SJCRH30 (cell line): Measurements from ENCODE around the gene ERAS. TPM values are rescaled to one million over a fixed set of nuclear protein-coding genes. Genes with fewer than 3 reads are reported as not detected.
"Not testable (repeated sequence)": the region's sequence is repeated elsewhere in the genome, so short reads cannot be mapped to it uniquely, and the experiment has no call there.

Experiments
- DNase-seq, 2 experiments: peaks; one replicate each; pipeline ENCODE4 v3.0.0-alpha.2; 2015 to 2020
- H3K27ac ChIP-seq: fragments of 250-450 bp; sonication (Bioruptor Pico); 2 replicates; pipeline ENCODE4 v1.5.1; 2020; ENCODE audit warnings: mild to moderate bottlenecking, moderate library complexity
- H3K27me3 ChIP-seq: fragments of 250-450 bp; sonication (Bioruptor Pico); 2 replicates; pipeline ENCODE4 v1.5.1; 2020; ENCODE audit warnings: mild to moderate bottlenecking, moderate library complexity
- H3K36me3 ChIP-seq: fragments of 250-450 bp; sonication (Bioruptor Pico); 2 replicates; pipeline ENCODE4 v1.5.1; 2020; ENCODE audit warnings: mild to moderate bottlenecking, moderate library complexity
- H3K4me1 ChIP-seq: fragments of 250-450 bp; sonication (Bioruptor Pico); 2 replicates; pipeline ENCODE4 v1.5.1; 2020; ENCODE audit warnings: mild to moderate bottlenecking, moderate library complexity
- H3K4me3 ChIP-seq: fragments of 250-450 bp; sonication (Bioruptor Pico); 2 replicates; pipeline ENCODE4 v1.5.1; 2020; ENCODE audit warnings: mild to moderate bottlenecking, moderate library complexity
- H3K9me3 ChIP-seq: fragments of 250-450 bp; sonication (Bioruptor Pico); replicated peaks from 2 replicates; pipeline ENCODE4 v1.5.1; 2020; ENCODE audit warnings: mild to moderate bottlenecking, moderate library complexity
- total RNA-seq: library from RNA; depleted of rRNA; stranded (reverse); fragments of >200 nt; shearing (Covaris generic); gene quantifications from 2 replicates; pipeline ENCODE4 v1.2.3, GENCODE V29; 2014

Gene ERAS
- total RNA-seq, 1 experiment from 2014 or later, result not detected

GRCh38 chrX:48815266-48815665 is 11.0 kb upstream of the ERAS start:
- Histone ChIP-seq H3K27ac (no peak overlapping the region), H3K36me3 (no peaks in the 10 kb centered on the region)

GRCh38 chrX:48816014-48816810 is 10.1 kb upstream of the ERAS start:
- no peak for DNase-seq
- no peaks in the 10 kb centered on the region for H3K27me3 ChIP-seq

More at GRCh38 chrX:48815266-48815665, 11.0 kb upstream of the ERAS start:
- H3K4me1 ChIP-seq, result no peaks in the 10 kb centered on the region
- no peak overlapping the region for H3K4me3 ChIP-seq
- H3K9me3 ChIP-seq, result no peaks in the 10 kb centered on the region
- no peaks in the 10 kb centered on the region for H3K27me3 ChIP-seq
- DNase-seq, result no peak

GRCh38 chrX:48818098-48818497 is 8.2 kb upstream of the ERAS start:
- H3K27me3 ChIP-seq, result no peaks in the 10 kb centered on the region
- no peak overlapping the region for H3K4me3 ChIP-seq
- H3K36me3 ChIP-seq, result no peaks in the 10 kb centered on the region
- H3K27ac ChIP-seq, result no peak overlapping the region
- no peaks in the 10 kb centered on the region for H3K9me3 ChIP-seq
- no peak for DNase-seq
- H3K4me1 ChIP-seq, result no peaks in the 10 kb centered on the region

More at GRCh38 chrX:48816014-48816810, 10.1 kb upstream of the ERAS start:
- Histone ChIP-seq H3K9me3 (no peaks in the 10 kb centered on the region), H3K4me1 (no peaks in the 10 kb centered on the region), H3K27ac (no peak overlapping the region), H3K36me3 (no peaks in the 10 kb centered on the region), H3K4me3 (no peak overlapping the region)

GRCh38 chrX:48818866-48819265 is 7.4 kb upstream of the ERAS start:
- no peaks in the 10 kb centered on the region for H3K9me3 ChIP-seq
- H3K27ac ChIP-seq, result no peak overlapping the region
- H3K4me3 ChIP-seq, result no peak overlapping the region
- H3K27me3 ChIP-seq, result no peaks in the 10 kb centered on the region
- H3K36me3 ChIP-seq, result no peaks in the 10 kb centered on the region
- H3K4me1 ChIP-seq, result no peaks in the 10 kb centered on the region
- no peak for DNase-seq

GRCh38 chrX:48819394-48819793 is 6.9 kb upstream of the ERAS start:
- not testable (repeated sequence) for H3K27ac ChIP-seq, H3K4me1 ChIP-seq, H3K9me3 ChIP-seq, H3K36me3 ChIP-seq, H3K27me3 ChIP-seq, H3K4me3 ChIP-seq, DNase-seq

DNA sequence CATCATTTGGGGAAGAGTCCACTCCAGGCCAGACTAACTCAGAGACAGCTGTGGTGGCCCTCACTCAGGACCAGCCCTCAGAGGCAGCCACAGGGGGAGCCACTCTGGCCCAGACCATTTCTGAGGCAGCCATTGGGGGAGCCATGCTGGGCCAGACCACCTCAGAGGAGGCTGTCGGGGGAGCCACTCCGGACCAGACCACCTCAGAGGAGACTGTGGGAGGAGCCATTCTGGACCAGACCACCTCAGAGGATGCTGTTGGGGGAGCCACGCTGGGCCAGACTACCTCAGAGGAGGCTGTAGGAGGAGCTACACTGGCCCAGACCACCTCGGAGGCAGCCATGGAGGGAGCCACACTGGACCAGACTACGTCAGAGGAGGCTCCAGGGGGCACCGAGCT is 3.3 kb upstream of the ERAS start:
- no peaks in the 10 kb centered on the region for H3K27me3 ChIP-seq
- DNase-seq, result no peak
- H3K9me3 ChIP-seq, result no peaks in the 10 kb centered on the region
- H3K4me3 ChIP-seq, result no peak overlapping the region
- no peak overlapping the region for H3K27ac ChIP-seq
- H3K36me3 ChIP-seq, result no peaks in the 10 kb centered on the region
- H3K4me1 ChIP-seq, result no peaks in the 10 kb centered on the region

- no peaks in the 10 kb centered on the region for H3K27me3 ChIP-seq
- no peaks in the 10 kb centered on the region for H3K4me1 ChIP-seq
- H3K4me3 ChIP-seq, result no peak overlapping the region
- DNase-seq, result no peak
- no peaks in the 10 kb centered on the region for H3K9me3 ChIP-seq
- H3K27ac ChIP-seq, result no peak overlapping the region
- H3K36me3 ChIP-seq, result no peaks in the 10 kb centered on the region
Observed at GRCh38 chrX:48824066-48824465, 2.2 kb upstream of the ERAS start.

DNA sequence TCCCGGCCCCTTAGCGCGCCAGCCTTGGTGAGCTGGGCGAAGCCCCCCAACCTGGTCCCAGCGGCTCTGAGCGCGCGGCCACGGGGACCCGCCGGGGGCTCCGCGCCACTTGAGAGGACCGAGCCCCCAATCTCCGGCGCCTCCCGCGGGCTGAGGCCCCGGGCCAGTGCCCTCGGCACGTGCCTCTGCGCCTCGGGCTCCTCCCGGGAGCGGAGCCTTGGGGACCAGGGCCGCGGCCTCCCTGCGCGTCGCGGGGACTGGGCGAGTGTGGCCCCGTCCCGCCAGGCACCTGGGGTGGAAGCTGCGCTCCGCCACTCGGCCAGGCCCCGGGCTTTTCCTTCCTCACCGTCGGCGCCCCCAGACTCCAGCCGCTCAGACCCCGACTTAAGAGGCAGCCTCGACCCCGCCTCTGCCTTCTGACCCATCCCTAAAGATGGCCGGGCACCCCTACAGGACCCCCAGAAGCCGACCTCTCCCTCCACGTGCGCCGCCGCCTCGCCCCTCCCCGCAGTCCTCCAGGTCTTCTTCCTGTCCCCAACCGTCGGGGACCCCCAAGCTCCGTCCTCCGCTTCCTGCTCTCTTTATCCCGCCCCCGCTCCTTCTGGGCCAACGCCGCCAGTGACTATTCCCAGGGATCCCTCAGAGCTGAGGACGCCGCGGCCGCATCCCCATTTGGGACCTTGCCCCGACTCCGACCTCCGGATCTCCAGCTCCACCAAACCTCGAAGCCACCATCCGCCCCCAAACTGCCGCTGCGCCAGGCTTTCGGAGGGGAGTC is 752 bp downstream of the ERAS start:
- Histone ChIP-seq H3K4me3 (no peak overlapping the region), H3K9me3 (no peaks in the 10 kb centered on the region), H3K27ac (no peak overlapping the region), H3K36me3 (no peaks in the 10 kb centered on the region), H3K4me1 (no peaks in the 10 kb centered on the region), H3K27me3 (no peaks in the 10 kb centered on the region)
- no peak for DNase-seq

DNA sequence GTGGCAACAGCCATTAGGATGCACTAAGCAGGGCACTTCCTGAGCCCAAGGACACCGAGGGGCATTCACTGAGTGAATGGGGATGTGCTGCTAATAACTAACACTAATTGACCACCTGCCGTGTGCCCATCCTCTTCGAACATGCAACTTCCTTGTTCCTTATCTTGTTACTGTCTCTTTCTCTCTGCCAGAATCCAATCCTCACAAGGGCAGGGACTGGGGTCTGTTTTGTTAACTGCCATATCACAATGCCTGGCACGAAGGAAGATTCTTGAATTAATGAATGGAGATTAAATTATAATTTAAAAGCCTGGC is 1.3 kb downstream of the ERAS start:
- Histone ChIP-seq H3K4me1 (no peaks in the 10 kb centered on the region), H3K9me3 (no peaks in the 10 kb centered on the region), H3K27ac (no peak overlapping the region), H3K36me3 (no peaks in the 10 kb centered on the region), H3K27me3 (no peaks in the 10 kb centered on the region), H3K4me3 (no peak overlapping the region)
- DNase-seq, result no peak

DNA sequence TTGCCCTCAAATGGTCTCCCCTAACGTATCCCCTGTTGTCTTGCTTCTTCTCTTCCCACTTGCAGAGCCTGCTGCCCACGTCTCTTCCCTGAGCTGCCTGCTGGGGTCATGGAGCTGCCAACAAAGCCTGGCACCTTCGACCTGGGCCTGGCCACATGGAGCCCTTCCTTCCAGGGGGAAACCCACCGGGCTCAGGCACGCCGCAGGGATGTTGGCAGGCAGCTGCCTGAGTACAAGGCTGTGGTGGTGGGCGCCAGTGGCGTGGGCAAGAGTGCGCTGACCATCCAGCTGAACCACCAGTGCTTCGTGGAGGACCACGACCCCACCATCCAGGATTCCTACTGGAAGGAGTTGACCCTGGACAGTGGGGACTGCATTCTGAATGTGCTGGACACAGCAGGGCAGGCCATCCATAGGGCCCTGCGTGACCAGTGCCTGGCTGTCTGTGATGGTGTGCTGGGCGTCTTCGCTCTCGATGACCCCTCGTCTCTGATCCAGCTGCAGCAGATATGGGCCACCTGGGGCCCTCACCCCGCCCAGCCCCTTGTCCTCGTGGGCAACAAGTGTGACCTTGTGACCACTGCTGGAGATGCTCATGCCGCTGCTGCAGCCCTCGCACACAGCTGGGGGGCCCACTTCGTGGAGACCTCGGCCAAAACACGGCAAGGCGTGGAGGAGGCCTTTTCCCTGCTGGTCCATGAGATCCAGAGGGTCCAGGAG is 2.9 kb downstream of the ERAS start:
- DNase-seq, result no peak
- no peak overlapping the region for H3K27ac ChIP-seq
- no peak overlapping the region for H3K4me3 ChIP-seq
- no peaks in the 10 kb centered on the region for H3K9me3 ChIP-seq
- no peaks in the 10 kb centered on the region for H3K4me1 ChIP-seq
- no peaks in the 10 kb centered on the region for H3K27me3 ChIP-seq
- no peaks in the 10 kb centered on the region for H3K36me3 ChIP-seq

- no peaks in the 10 kb centered on the region for H3K27me3 ChIP-seq
- H3K9me3 ChIP-seq, result no peaks in the 10 kb centered on the region
- no peak overlapping the region for H3K4me3 ChIP-seq
- no peak overlapping the region for H3K27ac ChIP-seq
- DNase-seq, result no peak
- no peaks in the 10 kb centered on the region for H3K36me3 ChIP-seq
- no peaks in the 10 kb centered on the region for H3K4me1 ChIP-seq
Observed at GRCh38 chrX:48831136-48831908, 5.0 kb downstream of the ERAS start.

- H3K4me3 ChIP-seq, result no peak overlapping the region
- H3K9me3 ChIP-seq, result no peaks in the 10 kb centered on the region
- no peak for DNase-seq
- H3K27ac ChIP-seq, result no peak overlapping the region
- no peaks in the 10 kb centered on the region for H3K27me3 ChIP-seq
- H3K4me1 ChIP-seq, result no peaks in the 10 kb centered on the region
- H3K36me3 ChIP-seq, result no peaks in the 10 kb centered on the region
Observed at GRCh38 chrX:48831909-48832291, 5.6 kb downstream of the ERAS start.

DNA sequence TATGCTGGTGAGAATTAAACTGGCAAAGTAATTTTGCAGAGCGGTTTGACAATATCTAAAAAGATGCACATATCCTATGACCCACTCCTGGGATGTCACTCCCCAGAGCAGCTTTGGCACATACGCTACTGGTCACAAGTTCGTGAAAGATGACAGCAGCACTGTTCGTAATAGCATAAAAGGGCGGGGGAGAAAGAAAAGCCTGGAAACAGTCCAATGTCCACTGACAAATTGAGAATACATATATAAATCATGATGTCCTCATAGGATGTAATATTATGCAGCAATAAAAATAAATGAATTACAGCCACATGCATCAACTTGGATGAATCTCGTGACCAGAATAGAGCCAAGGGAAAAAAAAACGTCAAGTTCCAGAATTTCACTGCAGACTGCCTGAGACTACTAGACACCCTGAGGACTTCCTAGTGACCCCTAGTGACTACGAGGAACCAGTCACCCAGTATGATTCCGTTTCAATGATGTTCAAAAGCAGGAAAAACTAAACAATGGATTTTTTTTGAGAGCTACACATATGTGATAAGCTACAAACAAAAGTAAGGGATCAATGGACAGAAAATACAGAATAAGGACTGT is 7.3 kb downstream of the ERAS start:
- H3K27ac ChIP-seq, result no peak overlapping the region
- no peak for DNase-seq
- H3K9me3 ChIP-seq, result no peaks in the 10 kb centered on the region
- no peaks in the 10 kb centered on the region for H3K27me3 ChIP-seq
- H3K36me3 ChIP-seq, result no peaks in the 10 kb centered on the region
- no peak overlapping the region for H3K4me3 ChIP-seq
- H3K4me1 ChIP-seq, result no peaks in the 10 kb centered on the region

- Histone ChIP-seq H3K4me1 (no peaks in the 10 kb centered on the region), H3K9me3 (no peaks in the 10 kb centered on the region), H3K27ac (no peak overlapping the region), H3K27me3 (no peaks in the 10 kb centered on the region), H3K4me3 (no peak overlapping the region), H3K36me3 (no peaks in the 10 kb centered on the region)
- DNase-seq, result no peak
Observed at GRCh38 chrX:48834383-48834709, 8.0 kb downstream of the ERAS start.
